Muscle of arm (tissue), 12 donors: Measurements from ENCODE around the gene KIRREL3. TPM values are rescaled to one million over a fixed set of nuclear protein-coding genes. Genes with fewer than 3 reads are reported as not detected.

Experiments used
- DNase-seq: peaks from one replicate; pipeline ENCODE4 v3.0.0-alpha.2; 2013
- polyA plus RNA-seq, 12 donors: library from polyadenylated mRNA; unstranded; fragments of 120-200 nt; gene quantifications; one replicate each; pipeline ENCODE4 v1.2.1, GENCODE V29; 2013; ENCODE audit not compliant: insufficient read length in 12 of 12

KIRREL3 gene
- polyA plus RNA-seq, 12 donors, result 0.43 to 2.4 (median 1.0) TPM; not detected in 2

GRCh38 chr11:126634963-126635362, 365.6 kb downstream of the KIRREL3 start:
- no peak for DNase-seq

- no peak for DNase-seq
These were observed 367.2 kb downstream of the KIRREL3 start for GRCh38 chr11:126633330-126633729.

- no peak for DNase-seq
These were observed 369.4 kb downstream of the KIRREL3 start for GRCh38 chr11:126630893-126631798.

- no peak for DNase-seq
These were observed 370.1 kb downstream of the KIRREL3 start for GRCh38 chr11:126630488-126630887.

- peak; percentile 38 for DNase-seq
These were observed 371.6 kb downstream of the KIRREL3 start for GRCh38 chr11:126628790-126629621.

GRCh38 chr11:126628450-126628789, 372.1 kb downstream of the KIRREL3 start:
- DNase-seq, result no peak

GRCh38 chr11:126627421-126627820, 373.1 kb downstream of the KIRREL3 start:
- DNase-seq, result no peak

- DNase-seq, result no peak
These were observed 376.1 kb downstream of the KIRREL3 start for GRCh38 chr11:126624506-126624905.

GRCh38 chr11:126619516-126619915, 381.1 kb downstream of the KIRREL3 start:
- no peak for DNase-seq

- DNase-seq, result no peak
These were observed 384.7 kb downstream of the KIRREL3 start for GRCh38 chr11:126615845-126616244.

- DNase-seq, result no peak
These were observed 387.3 kb downstream of the KIRREL3 start for GRCh38 chr11:126613272-126613671.

GRCh38 chr11:126612671-126613070, 387.9 kb downstream of the KIRREL3 start:
- peak; percentile 31 for DNase-seq

- no peak for DNase-seq
These were observed 389.1 kb downstream of the KIRREL3 start for GRCh38 chr11:126611438-126611837.

GRCh38 chr11:126608658-126609057, 391.9 kb downstream of the KIRREL3 start:
- DNase-seq, result no peak

GRCh38 chr11:126607776-126608541, 392.6 kb downstream of the KIRREL3 start:
- no peak for DNase-seq

- DNase-seq, result peak; percentile 57
These were observed 393.2 kb downstream of the KIRREL3 start for GRCh38 chr11:126607374-126607773.

- DNase-seq, result no peak
These were observed 394.1 kb downstream of the KIRREL3 start for GRCh38 chr11:126606484-126606883.

- DNase-seq, result no peak
These were observed 396.1 kb downstream of the KIRREL3 start for GRCh38 chr11:126604461-126604860.

GRCh38 chr11:126603486-126603885, 397.1 kb downstream of the KIRREL3 start:
- DNase-seq, result no peak

- no peak for DNase-seq
These were observed 397.6 kb downstream of the KIRREL3 start for GRCh38 chr11:126602993-126603392.

GRCh38 chr11:126602349-126602940, 398.1 kb downstream of the KIRREL3 start:
- no peak for DNase-seq
